ENCODE results near the gene CFI. TPM values are rescaled to one million over a fixed set of nuclear protein-coding genes. Genes with fewer than 3 reads are reported as not detected.

Gene CFI
- total and polyA plus RNA-seq, 9 of the 15 experiments (the other 6 are each of a cell fraction or from before 2014, with no cell fraction given), result 0.30 to 8.4 (median 0.95) TPM

- Histone ChIP-seq H3K79me2 (ENCODE audit: control insufficient read depth, insufficient read depth, low read length) (no peaks in the 10 kb centered on the region), H3K9me3 (replicated peaks; ENCODE audit: control insufficient read depth, insufficient read depth, low read depth, low read length) (no peaks in the 10 kb centered on the region), H3K4me3 (no peak overlapping the region), H3K36me3 (ENCODE audit: control insufficient read depth, insufficient read depth, low read length) (no peaks in the 10 kb centered on the region), H3K27ac (ENCODE audit: extremely low read depth, low read depth, low read length) (no peak overlapping the region), H3K27me3 (ENCODE audit: control insufficient read depth in 2 of 2, insufficient read depth in 2 of 2, low read length in 2 of 2) (no peaks in the 10 kb centered on the region), H2AFZ (ENCODE audit: low read depth, low read length) (no peak overlapping the region), H3K9me1 (ENCODE audit: control insufficient read depth, insufficient read depth, low read length) (no peaks in the 10 kb centered on the region), H3K4me1 (replicated peaks in 1 of 2; ENCODE audit: control insufficient read depth in 2 of 2, insufficient read depth in 2 of 2, low read length in 2 of 2) (no peaks in the 10 kb centered on the region), H4K20me1 (replicated peaks; ENCODE audit: control insufficient read depth, insufficient read depth, low read length) (no peaks in the 10 kb centered on the region), H3K9ac (ENCODE audit: insufficient read depth in 1 of 2, low read depth in 2 of 2, low read length in 2 of 2) (no peak overlapping the region), H3K4me2 (ENCODE audit: insufficient read depth, low read length) (no peak overlapping the region)
- 13% methylated on average over 5 of the region's 6 CpGs for WGBS (ENCODE audit: insufficient coverage, low coverage, missing lambda C conversion rate)
- ChIA-PET CTCF (ENCODE audit: low intra/inter-chr PET ratio) (no interaction called here), POLR2A (interaction anchor here (0.6 to 0.7 kb wide), 2 partner anchors 9 to 15 kb away, joined by 3 read pairs; no protein-coding TSS in a partner anchor)
- TF ChIP-seq THAP7 (CRISPR knock-in tag; IDR thresholded peaks at IDR 0.05) (no peak), NR0B1 (IDR thresholded peaks at IDR 0.05; ENCODE audit: partially characterized antibody) (no peak), ZNF778 (CRISPR knock-in tag; IDR thresholded peaks at IDR 0.05) (no peak), ZNF512 (tag; IDR thresholded peaks at IDR 0.05) (no peak), ZNF165 (CRISPR knock-in tag; IDR thresholded peaks at IDR 0.05; ENCODE audit: borderline replicate concordance) (no peak), GTF2F1 (IDR thresholded peaks at IDR 0.05; ENCODE audit: low read depth, low read length) (no peak), GATAD2B (IDR thresholded peaks at IDR 0.05; ENCODE audit: borderline replicate concordance) (no peak), SLC30A9 (CRISPR knock-in tag; IDR thresholded peaks at IDR 0.05) (no peak), NCOR1 (IDR thresholded peaks at IDR 0.05) (no peak), ZNF12 (CRISPR knock-in tag; IDR thresholded peaks at IDR 0.05) (no peak), MYBL2 (IDR thresholded peaks at IDR 0.05; ENCODE audit: low read depth) (no peak), MYBL2 (CRISPR knock-in tag; IDR thresholded peaks at IDR 0.05; ENCODE audit: borderline replicate concordance) (no peak), ZNF277 (CRISPR knock-in tag; IDR thresholded peaks at IDR 0.05; ENCODE audit: borderline replicate concordance) (no peak), SMARCC2 (IDR thresholded peaks at IDR 0.05; ENCODE audit: low read depth) (no peak)
- ATAC-seq (no peak), DNase-seq (ENCODE audit: extremely low read depth in 1 of 4, low spot score in 3 of 4) (no peak), FAIRE-seq (no peak)
- intact Hi-C loops (cut with micrococcal nuclease), result no loop called here
- BruUV-seq (replicated peaks), result no TSS peak
- in situ Hi-C loops (cut with MboI), result no loop called here
Measured at GRCh38 chr4:109795059-109795458, 6.7 kb downstream of the CFI start.

Measured in K562 (cell line).